Endothelial cell of umbilical vein (primary cell): ENCODE results near the gene DOP1B.

Experiments
- CTCF ChIP-seq, 2 donors: IDR thresholded peaks; 1 replicate in 1 of 2; 2 replicates in 1 of 2; pipeline ENCODE4 v1.5.1; 2011; ENCODE audit warnings: low read length in 2 of 2, mild to moderate bottlenecking in 2 of 2, moderate library complexity in 2 of 2, control low read depth in 1 of 2, inconsistent platforms in 1 of 2, low read depth in 1 of 2; ENCODE audit not compliant: insufficient read depth in 1 of 2; ENCODE audit errors: extremely low read depth in 1 of 2
- EZH2 ChIP-seq: IDR thresholded peaks from 2 replicates; pipeline ENCODE4 v1.6.1; 2012; ENCODE audit warnings: borderline replicate concordance, low read depth, mild to moderate bottlenecking, moderate library complexity, low read length, inconsistent platforms; ENCODE audit not compliant: severe bottlenecking
- FOS ChIP-seq: IDR thresholded peaks from 2 replicates; pipeline ENCODE4 v1.6.1; 2011; ENCODE audit warnings: mild to moderate bottlenecking, low read length, moderate library complexity, borderline replicate concordance; ENCODE audit not compliant: insufficient read depth
- GATA2 ChIP-seq: IDR thresholded peaks from 2 replicates; pipeline ENCODE4 v1.7.0; 2011; ENCODE audit warnings: low read depth, mild to moderate bottlenecking, moderate library complexity, mixed read lengths, low read length; ENCODE audit not compliant: insufficient read length, insufficient read depth
- JUN ChIP-seq: IDR thresholded peaks from 2 replicates; pipeline ENCODE4 v1.6.1; 2011; ENCODE audit warnings: borderline replicate concordance, low read depth; ENCODE audit not compliant: insufficient read length, insufficient read depth
- MAX ChIP-seq: IDR thresholded peaks from 2 replicates; pipeline ENCODE4 v1.6.1; 2011; ENCODE audit not compliant: insufficient read depth, insufficient read length
- MYC ChIP-seq: IDR thresholded peaks from one replicate; pipeline ENCODE4 v1.6.1; 2011; ENCODE audit warnings: mild to moderate bottlenecking, low read depth, low read length
- POLR2A ChIP-seq: IDR thresholded peaks from 2 replicates; pipeline ENCODE4 v1.6.1; 2012; ENCODE audit warnings: low read depth, mild to moderate bottlenecking, control low read depth, low read length
- POLR2AphosphoS5 ChIP-seq: IDR thresholded peaks from 2 replicates; pipeline ENCODE4 v1.6.1; 2012; ENCODE audit warnings: low read depth, mild to moderate bottlenecking, control low read depth, low read length, moderate library complexity; ENCODE audit not compliant: insufficient read depth

GRCh38 chr21:36111238-36111637 lies 45.4 kb upstream of the DOP1B start:
- TF ChIP-seq CTCF (IDR thresholded peaks at IDR 0.05; ENCODE audit: extremely low read depth in 1 of 2, insufficient read depth in 1 of 2, low read depth in 1 of 2, low read length in 2 of 2) = no peak
- no peak for TF ChIP-seq POLR2A
- no peak for TF ChIP-seq MAX
- no peak for TF ChIP-seq POLR2AphosphoS5
- no peak for TF ChIP-seq JUN
- TF ChIP-seq FOS = no peak
- no peak for TF ChIP-seq EZH2
- no peak for TF ChIP-seq MYC
- no peak for TF ChIP-seq GATA2
